ENCODE data around the gene MCCC1.

Gene MCCC1

DNA sequence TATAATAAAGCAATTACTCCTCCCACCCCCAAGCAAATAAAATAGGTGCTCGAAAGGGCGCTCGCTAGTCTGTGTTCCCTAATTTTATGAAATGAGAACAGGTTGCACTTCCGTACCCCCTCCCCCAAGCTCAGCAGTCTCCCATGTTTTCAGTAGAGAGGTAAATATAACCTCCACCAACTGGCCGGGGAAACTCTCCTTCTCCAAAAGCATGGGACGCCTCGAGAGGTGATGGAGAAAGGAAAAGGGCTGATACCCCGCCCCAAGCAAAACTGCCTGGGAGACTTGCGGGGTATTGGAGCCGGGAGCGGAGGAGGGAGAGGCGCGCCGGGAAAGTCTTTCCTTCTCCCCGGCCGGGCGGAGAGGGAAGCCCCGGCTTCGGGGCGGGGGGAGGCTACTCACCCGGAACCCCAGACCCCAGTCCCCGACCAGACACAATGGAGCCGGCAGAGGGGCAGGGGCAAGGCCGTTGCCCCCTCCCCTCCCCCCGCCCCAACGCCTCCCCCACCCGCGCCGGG lies 119.6 kb downstream of the MCCC1 start:
- FAIRE-seq: no peak

DNA sequence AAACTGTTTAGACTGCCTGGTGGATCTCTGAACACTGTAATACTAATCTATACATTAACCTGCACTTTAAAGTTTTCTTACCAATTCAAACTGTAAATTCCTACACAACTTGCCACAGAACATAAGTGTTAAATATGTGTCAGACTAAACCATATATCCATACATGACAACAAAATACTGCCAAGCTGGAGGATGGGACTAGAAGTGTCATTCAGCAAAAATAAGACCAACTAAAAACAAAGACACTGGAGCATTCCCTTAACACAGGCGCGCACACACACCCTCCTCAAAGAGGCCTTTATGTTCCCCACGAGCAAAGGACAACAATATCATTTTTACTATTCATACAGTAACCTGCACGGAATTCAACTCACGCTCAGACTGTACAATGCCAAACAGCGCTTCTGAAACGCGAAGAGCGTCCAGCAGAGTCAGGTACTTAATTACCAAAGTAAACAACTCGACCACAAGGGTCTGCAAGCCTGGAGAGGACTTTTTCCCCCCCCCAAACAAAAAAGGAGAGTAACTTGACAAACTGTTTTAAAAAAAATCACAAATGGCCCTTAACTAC lies 120.1 kb downstream of the MCCC1 start:
- FAIRE-seq: no peak

DNA sequence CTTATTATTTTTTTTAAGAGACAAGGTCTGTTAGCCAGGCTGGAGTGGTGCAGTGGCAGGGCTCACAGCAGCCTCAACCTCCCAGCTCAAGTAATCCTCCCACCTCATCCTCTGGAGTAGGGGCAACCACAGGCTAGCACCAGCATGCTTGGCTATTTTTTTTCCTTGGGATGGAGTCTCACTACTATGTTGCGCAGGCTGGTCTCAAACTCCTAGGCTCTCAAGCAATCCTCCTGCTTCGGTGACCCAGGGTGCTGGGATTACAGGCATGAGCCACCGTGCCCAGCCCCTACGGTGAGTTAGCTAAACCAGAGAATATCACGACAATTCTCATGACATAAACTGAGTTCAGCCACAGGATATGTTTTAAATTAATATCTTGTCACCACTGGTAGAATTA lies 120.9 kb downstream of the MCCC1 start:
- no peak for FAIRE-seq

DNA sequence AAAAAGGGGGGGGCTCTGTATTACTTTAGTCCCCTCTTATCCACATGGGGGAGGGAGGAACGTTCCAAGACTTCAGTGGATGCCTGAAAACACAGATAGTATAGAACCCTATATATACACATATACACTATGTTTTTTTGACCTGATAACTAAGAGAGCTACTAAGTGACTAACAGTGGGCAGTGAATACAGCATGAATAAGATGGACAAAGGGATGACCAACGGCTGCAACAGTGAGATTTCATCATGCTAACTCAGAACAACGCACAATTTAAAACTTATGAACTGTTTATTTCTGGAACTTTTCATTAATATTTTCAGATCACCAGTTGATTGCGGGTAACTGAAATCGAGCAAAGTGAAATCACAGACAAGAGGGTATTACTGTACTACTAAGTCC lies 126.2 kb downstream of the MCCC1 start:
- FAIRE-seq: no peak

DNA sequence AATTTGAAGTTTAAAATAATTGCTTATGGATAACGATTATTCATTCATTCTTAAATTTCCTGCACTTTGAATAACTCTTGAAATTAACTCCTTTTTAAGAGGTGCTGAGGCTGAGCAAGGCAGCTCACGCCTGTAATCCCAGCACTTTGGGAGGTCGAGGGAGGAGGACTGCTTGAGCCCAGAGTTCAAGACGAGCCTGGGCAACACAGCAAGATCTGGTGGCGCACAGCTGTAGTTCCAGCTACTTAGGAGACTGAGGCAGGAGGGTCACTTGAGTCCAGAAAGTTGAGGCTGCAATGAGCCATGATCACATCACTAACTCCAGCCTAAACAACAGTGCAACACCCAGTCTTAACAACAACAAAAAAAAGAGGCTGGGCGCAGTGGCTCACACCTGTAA lies 126.9 kb downstream of the MCCC1 start:
- no peak for FAIRE-seq

DNA sequence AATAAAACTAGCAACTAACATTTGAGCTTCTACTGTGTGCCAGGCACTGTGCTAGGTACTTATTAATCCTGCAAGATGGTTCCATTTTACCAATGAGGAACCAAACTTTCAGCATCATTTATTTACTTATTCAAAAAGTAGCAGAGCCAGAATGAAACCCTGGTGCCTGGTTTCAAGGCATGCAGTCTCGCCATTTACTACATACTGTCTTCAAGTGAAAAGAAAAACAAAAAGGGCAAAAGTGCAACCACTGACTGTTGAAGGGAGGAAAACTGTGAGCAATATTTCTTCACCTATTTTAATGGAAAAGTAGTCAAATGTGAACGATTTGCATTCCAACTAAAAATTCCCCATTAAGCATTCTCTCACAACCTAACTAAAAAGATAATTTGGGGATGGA lies 127.7 kb downstream of the MCCC1 start:
- FAIRE-seq: no peak

DNA sequence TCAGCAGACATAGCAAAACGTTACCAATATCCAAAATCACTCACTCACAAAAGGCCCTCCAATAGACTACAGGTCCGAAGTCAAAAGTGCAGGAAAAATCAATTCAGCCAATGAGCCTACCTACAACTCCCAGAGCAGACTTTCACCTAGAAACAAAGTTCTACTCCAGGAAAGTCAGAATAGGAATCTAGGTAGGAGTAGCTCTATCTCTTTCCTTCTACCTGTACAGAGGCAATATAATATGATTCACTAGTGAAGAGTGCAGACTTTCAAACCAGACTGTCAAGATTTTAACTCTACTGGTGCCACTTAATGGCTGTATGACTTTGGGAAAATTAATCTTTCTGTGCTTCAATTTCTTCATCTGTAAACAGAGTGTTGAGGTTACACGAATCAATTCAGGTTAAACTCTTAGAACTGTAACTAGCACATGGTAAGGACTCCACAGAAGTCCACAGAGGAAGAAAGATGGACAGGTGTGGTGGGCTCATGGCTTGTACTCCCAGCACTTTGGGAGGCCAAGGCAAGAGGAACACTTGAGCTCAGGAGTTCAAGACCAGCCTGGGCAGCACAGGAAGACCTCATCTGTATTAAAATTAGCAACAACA lies 128.4 kb downstream of the MCCC1 start:
- FAIRE-seq: no peak

DNA sequence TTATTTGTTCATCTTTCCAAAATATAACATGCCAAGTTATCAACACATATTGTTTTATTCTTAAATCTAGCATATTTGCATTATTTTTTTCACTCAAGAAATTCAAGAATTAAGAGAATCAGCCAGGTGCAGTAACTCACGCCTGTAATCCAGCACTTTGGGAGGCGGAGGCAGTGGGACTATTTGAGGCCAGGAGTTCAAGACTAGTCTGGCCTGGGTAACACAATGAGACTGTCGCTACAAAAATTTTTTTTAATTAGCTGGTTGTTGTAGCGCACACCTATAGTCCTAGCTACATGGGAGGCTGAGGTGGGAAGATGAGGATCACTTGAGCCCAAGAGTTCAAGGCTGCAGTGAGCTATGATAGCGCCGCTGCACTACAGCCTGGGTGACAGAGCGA lies 129.4 kb downstream of the MCCC1 start:
- no peak for FAIRE-seq

DNA sequence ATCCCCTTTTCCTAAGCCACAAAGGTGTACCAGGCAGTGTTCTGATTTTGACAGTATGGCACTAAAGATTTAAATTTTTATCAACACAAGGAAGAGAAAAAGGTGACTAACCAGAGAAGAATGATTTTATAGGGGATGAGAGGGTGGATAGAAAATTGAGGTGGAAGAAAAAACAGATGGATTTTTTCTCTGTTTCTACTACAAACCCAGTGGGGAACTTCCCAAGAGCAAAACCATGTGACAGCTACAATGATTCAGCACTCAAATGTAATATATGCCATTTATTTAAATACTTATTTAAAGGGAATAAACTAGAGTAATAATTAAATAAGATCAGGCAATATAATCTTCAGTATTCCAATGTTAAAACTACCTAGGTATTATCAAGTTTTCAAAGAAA lies 130.0 kb downstream of the MCCC1 start:
- no peak for FAIRE-seq

DNA sequence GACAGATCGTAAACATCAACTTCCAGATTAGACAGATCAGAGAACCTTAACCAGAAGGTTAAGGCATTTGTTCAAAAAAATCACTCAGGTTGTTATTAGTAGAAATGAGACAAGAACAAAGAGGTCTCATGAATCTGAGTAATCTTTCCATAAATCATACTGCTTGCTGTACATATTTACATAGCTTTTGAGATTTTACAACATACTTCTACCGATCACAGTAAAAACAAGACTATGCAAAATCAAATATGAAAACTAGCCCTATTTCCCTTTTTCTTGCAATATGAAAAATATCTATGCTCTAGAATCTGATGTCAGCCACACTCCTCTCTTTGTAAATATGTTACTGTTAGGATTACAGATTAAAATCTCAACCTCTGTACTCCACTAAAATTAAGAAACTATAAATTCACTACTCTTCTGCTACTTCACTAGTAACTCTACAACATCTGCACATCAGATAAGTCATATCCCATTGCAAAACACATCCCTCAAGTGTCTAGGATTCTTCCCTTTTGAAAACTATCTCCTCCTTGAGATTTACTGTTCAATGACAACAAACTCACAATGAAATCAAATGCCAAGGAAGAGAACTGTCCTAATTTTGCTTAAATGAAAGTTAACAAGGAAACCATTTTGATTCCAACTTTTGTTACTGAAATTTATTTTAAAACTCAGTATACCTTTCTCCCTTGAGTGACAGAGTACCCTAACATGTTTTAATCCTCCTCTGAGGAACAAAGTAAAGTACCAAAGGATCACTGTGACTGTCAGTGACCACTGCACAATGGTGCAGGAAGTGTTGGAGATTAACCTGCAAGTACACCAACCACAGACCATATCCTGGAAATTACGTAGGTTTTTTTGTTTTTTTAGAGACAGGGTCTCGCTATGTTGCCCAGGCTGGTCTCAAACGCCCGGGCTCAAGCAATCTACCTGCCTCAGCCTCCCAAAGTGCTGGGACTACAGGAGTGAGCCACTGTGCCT lies 131.8 kb downstream of the MCCC1 start:
- FAIRE-seq: no peak

DNA sequence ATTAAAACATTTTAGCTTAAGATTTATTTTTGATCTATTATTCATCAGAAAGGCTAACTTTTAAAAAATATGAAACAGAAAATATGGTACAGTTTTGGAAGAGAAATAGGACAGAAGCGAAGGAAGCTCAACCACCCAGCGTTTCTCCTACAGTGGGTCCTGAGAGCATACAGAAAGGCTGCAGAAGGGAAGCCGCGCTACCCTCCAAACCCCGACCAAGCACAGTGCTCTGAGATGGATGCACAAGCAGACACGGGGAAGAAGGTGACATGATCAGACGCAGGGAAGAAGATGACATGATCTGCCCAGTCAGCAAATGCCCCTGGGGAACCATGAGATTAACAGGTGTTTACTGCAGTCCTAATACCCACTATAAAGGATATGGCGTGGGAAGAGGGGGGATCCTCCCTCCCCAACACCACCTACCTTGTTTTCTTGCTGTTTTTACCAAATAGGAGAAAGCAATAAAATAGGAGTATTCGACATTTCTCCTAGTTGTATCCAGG lies 133.4 kb downstream of the MCCC1 start:
- no peak for FAIRE-seq

All from endometrium (tissue), 2 donors.